Activated CD8-positive, alpha-beta memory T cell treated with anti-CD3 and anti-CD28 coated beads for 1 hour (primary cell): ENCODE results near the gene DHRS7B.
"Not testable (repeated sequence)": the region's sequence is repeated elsewhere in the genome, so short reads cannot be mapped to it uniquely, and the experiment has no call there.

ENCODE experiments used
- DNase-seq, 2 donors: peaks; one replicate each; pipeline ENCODE4 v3.0.0-alpha.2; 2020; ENCODE audit warnings: low read depth in 1 of 2; ENCODE audit errors: extremely low read depth in 1 of 2

Gene DHRS7B

DNA sequence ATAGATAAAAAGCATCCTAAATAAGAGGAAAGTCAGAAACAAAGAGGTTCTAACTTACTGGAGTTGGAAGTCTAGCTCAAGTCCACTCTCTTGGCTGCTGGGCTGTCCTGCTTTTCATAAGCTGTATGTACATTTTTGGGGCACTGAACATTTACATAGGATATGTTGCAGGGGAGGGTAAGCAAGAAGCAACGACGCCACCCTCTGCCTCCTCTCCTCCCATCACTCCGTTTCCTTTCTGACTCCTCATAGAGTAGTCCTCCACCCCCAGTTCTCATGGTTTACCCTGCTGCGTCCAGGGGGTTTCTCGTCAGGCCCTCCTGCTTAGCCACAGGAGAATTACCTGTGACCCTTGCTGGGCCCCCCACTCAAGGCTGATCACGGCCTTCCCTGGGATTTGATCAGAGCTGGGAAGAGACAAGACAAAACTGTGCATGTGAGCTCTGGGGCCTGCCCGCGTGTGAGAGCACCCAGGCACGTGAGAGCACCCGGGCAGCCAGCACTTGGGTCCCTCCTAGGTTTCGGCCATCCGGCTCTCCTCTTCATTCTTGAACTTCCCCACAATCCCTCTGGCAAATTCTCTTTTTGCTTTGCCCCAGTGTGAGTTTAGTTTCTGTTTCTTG lies 50.1 kb downstream of the DHRS7B start:
- no peak for DNase-seq

DNA sequence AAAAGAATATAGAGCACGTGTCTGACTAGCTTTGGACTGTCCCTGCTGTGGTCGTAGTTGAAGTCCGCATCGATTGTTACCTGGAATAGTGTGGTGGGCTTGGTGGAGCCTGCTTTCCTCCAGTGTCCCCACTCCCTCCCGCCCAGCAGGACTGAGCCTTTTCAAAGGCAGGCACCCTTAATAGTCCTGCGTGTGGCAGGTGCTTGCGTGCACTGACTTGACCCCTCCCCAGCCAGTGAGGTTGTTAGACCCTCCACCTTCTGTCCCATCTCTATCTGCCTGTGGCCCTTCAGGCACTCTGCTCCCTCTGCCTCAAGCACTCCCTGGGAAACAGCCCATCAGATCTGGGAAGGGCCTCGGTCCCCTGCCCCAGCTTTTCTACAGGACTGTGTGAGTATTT lies 50.6 kb downstream of the DHRS7B start:
- no peak for DNase-seq

DNA sequence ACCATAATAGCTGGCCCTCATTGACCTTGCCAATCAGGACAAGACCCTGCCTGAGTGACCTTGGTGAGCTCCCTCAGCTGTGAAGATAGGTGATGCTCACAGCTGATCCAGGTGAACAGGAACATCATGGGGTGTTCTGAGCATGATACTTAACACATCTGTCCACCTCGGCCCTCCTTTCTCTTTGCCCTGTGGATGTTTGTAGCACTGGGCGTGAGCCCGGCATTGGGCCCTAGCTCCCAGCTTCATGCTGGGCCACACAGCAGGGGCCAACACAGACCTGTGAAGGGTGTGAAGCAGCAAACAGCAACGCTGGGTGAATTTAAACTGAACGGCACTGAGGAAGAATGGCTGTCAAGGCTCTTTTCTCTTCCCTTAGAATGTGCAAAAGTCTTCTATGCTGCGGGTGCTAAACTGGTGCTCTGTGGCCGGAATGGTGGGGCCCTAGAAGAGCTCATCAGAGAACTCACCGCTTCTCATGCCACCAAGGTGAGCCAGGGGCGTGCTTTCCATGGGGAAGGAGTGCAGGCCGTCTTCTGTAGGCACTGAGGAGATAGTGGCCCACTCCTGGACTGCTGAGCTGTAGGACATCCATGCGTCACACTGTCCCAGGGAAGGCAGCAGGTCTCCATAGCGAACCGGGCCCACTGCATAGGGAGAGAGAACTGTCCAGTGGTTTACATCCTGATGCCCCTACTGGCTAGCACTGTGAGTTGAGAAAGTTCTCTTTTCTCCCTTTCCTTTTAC lies 51.3 kb downstream of the DHRS7B start:
- DNase-seq = no peak

DNA sequence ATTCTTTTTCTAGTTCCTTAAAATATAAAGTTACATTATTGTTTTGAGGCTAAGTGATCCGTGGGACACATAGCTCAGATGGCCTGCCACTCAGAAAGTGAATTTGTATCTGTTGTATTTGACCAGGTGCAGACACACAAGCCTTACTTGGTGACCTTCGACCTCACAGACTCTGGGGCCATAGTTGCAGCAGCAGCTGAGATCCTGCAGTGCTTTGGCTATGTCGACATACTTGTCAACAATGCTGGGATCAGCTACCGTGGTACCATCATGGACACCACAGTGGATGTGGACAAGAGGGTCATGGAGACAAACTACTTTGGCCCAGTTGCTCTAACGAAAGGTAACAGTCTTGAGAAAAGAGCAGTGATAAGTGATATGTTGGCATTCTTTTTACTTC lies 56.7 kb downstream of the DHRS7B start:
- no peak for DNase-seq

DNA sequence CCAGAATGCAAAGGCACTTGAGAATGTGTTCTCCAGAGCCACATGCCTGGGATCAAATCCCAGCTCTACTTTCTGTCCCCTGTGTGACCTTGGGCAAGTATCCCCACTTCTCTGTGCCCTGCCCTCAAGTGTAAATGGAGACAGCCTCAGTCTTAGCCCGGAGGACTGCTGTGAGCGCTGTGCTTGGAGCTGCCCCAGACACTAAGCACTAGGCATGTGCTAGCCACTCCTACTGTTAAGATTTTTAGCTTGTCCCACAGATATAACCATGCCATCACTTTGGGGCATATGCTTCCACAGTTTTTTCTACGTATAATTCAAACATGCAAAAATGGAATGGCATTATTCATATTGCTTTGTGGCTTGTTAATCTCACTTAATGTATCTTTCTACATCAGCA lies 57.8 kb downstream of the DHRS7B start:
- no peak for DNase-seq

DNA sequence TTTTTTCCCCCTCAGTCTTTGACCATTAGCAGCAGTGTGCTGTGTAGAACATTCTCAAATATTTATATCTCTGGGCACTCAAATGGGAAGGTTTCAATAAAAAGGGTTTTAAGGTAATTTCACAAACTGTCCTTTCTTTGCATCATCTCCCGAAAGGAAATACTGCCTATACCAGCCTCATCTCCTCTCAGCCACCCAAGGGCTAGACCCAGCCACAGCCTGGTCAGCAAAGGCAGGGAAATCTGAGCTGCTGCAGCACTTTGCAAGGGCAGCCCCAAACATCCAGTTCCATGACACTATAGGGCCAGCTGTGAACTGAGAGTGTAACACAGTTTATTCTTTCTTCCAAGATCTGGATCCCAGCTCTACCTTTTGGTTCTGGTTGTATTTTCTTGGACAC lies 58.3 kb downstream of the DHRS7B start:
- DNase-seq = no peak

DNA sequence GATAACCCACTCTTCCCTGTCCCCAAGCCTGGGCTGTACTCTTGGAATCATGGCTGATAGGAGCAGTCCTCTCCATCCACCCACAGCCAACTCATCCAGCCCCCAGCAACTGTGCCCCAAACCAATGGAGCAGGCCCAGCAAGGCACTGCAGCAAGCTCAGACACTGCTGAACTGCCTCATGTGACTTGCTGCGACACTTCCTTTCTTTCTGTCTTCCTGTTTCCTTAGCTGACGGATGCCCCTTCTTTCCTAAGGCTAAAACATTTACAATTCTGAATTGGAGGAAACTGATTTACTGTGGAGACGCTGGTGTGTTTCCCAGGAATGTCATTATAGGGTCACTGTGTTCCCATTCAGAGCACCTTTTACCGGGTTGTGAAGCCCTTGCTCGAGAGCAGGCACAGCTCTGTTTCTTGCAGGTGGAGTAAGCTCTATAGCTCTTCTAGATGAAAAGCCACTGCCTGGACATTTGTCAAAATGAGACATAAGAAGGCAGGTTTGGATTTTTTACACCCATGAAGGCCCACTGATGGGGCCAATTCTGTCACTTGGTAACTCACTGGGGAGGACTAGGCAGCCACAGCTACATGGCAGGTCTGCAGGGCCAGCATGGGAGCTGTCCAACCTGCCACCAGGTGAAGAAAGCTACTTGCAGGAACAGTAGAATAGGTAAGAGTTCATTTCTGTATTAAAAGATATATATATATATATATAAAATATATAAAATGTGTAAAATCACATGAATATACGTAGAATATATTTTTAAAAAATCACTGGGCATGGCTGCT lies 59.8 kb downstream of the DHRS7B start:
- DNase-seq = no peak

DNA sequence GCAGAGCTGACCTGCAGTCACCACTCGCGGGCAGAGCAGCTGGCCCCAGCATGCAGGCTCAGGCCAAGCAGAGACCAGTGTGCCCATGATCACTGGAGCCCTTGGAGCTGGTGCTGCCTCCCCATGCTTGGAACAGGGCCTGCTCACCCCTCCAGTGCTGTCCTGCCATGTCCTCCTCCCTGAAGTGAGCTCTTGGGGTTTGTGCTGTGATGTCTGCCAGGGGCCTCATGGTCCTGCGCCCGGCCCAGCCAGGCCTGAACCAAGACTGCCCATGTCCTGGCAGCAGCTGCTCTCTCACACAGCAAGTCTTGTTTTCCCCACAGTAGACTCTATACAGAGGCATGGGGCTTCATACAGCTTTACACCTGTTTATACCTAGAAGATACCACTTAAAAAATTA lies 62.6 kb downstream of the DHRS7B start:
- no peak for DNase-seq

DNA sequence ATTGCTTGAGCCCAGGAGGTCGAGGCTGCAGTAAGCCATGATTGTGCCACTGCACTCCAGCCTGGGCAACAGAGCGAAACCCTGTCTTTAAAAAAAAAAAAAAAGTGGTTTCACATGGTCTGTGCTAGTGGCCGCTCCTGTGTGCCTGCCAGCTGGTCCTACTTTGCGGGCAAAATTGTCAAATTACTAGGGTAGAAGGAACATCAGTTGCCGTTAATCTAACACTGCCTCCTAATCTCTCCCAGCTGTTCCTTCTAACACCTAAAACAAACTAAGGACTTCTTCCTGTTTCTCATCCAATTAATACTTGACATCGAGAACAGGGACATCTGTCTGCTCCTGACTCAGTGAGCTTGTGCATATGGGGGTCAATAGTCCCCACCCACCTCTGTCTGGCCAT lies 63.3 kb downstream of the DHRS7B start:
- no peak for DNase-seq

DNA sequence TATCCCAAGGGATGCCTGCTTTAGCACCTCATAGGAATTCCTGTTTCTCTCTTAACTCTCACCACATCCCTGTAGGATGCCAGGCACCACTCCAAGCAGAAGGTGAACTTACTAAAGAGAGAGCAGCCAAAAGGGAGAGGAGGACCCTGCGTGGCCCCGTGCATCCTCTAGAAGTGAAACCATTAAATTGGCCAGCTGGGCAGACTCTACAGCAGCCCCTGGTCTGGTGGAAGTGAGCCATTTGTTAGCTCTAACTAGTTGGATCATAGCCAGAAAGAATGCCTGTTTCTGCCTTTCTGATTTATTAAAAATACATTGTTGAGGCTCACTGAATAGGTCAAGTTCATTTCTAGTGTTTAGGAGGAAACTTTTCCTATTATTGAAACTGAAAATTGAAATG lies 64.9 kb downstream of the DHRS7B start:
- no peak for DNase-seq

DNA sequence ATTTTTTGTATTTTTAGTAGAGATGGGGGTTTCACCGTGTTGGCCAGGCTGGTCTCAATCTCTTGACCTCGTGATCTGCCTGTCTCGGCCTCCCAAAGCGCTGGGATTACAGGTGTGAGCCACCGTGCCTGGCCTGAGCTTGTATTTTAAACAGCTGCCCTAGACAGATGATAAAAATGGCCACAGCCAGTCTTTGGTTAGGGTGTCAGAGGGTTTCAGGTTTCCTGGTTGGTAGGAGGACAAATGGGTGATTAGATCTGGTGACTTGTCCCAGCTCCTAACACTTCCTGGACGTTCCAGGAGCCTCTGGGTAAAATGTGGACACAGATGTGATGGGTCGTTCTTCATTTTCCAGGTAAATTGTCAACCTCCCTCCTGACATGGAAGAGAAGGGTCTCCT lies 65.7 kb downstream of the DHRS7B start:
- not testable (repeated sequence) for DNase-seq

DNA sequence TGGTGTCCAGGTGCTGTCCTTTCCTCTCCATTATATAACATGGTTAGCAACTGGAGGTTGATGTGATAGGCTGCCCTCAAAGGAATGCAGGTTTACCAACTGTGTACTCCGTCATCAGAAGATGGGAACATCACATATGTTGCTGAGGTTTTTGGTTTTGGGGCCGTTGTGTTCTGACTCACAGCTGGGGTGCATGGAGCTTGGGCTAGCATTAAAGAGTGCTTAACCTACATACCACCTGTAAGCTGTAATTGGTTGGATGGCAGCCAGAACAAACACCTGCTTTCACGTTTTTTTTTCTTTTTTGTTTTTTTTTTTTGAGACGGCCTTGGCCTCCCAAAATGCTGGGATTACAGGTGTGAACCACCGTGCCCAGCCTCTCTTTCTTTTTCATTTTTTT lies 66.3 kb downstream of the DHRS7B start:
- DNase-seq = no peak

DNA sequence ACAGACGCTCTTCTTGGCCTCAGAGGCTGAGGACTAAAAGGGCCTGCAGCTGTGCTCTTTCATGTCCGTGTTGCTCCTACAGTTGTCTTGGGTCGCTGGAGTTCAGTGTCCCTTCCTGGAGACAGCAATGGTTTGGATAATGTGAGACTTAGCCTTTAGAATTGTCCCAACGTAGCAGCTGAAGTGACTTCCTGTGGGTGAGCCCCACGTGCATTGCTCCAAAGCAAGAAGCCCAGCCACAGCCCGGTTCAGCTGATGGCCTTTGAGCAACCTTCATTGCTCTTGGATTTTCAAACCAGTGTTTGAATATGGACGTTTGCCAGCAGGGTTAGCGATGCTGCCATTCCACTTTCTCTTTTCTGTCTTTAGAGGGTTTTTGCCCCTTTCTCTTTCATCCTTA lies 67.5 kb downstream of the DHRS7B start:
- DNase-seq = no peak

DNA sequence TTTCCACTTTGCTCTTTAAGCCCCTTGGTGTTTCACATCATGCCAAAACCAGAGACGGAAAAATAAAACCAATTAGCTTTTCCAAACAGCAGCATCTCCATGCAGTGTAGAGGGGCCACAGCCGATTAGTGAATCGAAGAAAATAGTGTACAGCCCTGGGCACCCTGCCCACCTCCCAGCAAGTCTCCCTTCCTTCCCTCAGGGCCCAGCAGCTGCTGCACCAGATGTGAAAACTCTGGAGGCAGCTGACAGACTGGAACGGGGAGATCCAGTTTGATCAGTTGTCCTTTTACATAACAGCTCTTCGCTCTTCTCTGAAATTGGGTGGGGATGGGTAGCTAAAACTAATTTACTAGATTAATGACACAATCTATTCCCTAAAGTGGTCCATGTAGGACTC lies 67.9 kb downstream of the DHRS7B start:
- no peak for DNase-seq

DNA sequence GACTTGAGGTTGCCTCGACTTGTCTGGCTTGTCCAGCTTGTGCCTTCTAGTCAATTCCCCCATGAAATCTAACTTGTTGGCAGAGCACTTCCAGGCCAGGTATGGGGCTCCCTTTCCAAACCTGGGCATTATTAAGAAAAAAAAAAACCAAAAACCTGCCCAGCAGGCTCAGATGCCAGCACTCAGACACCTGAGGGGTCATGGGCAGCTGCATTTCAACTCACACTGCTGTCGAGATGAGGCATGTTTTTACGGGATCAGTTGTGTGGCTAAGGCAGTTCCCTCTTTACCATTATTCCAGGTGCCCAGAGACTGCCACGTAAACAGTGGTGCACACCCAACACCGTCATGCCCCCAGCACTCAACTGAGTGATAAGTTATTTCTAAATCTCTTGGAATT lies 69.4 kb downstream of the DHRS7B start:
- DNase-seq = no peak

DNA sequence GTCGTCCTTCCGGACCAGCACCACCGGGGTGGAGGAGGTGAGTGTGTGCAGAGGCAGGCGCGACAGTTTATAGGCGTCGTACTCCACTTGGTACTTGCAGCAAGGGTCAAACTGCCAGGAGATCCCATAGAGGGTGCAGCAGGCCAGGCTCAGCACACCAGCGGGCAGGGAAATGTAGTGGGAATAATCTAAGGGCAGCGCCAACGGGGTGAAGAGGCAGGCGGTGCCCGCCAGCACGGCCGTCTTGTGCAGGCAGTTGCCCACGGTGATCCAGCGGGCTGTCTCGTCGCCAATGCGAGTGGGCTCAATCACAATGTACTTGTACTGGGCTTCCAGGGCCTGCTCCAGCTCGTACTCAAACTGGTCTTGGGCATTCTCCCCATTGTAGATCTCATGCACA lies 71.6 kb downstream of the DHRS7B start:
- DNase-seq = no peak

DNA sequence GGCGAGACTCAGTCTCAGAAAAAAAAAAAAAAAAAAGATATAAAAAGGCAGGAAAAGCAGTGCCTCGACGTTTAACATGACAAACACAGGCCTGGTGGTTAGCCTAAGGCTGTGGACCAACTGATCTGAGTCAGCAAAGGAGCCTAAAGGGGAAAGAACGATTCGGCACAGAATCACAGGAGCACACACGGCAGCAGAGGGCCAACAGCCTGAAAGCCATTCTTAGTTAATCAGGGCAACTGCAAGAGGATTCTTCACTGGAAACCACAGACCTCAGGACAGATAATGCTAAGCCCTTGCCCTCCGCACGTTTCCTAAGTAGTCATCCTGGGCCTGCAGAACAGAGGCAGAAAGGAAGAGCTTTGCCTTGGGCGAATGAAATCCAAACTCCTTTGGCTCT lies 72.5 kb downstream of the DHRS7B start:
- DNase-seq = no peak

DNA sequence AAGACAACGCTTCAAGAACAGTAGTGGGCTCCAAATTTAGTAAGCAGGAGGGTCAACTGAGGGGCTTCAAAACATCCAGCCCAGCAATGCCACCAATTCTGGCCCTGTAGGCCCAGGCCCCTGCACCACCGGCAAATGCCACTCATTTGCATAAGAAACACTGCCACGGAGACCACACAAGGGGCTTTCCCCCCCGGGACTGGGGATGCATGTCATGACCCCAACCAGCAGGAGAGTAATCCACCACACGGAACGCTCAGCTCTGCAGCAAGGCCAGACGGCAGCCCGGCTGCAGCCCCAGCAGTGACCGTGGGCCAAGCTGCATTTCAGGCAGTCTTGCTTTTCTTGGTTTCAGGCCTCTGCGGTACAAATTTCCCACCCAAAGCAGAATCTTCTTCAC lies 73.1 kb downstream of the DHRS7B start:
- no peak for DNase-seq

DNA sequence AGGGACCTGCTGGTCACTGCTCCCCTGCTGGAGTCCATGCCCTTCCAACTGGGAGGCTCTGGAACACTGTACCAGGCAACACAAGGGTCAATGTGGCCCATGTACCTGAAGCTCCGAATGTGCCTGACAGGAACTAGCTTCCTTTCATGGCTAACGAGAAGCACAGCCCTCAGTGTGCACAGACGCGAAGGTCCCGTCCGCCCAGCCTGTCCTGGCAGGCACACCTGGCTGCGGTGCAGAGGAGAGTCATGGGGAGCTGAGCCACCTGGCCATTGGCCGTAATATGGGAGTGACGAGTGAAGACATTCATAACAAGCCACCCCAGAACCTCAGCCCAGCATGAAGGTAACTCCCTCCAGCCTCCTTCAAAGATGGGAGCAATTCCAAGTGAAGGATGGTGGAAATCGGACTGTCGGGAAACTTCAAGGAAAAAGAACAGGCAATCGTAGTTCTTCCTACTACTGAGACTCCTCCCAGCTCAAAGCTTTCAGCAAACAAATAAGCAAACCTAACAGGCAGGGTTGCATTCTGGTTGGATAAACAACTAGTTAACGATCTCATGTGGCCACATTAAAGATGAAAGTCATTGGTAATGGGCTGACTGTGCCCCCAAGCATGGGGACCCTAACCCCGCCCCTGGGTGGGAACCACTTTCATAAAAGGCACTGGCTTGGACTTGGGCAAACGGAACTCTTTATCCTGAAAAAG lies 74.0 kb downstream of the DHRS7B start:
- DNase-seq = no peak

DNA sequence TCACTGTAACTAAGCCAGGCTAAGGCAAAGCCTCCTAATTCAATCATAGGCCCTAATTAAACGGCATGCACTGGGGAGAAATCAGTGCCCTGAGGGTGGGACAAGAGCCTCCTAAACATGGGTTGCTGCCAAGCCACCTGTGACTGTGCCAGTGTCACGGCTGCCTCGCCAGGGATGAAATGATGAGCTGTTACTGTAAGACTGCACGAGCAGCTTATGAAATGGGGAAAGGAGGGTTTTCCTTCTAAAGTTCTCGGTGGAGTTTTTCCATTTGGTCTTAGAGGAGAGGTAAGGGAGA lies 74.5 kb downstream of the DHRS7B start:
- no peak for DNase-seq

DNA sequence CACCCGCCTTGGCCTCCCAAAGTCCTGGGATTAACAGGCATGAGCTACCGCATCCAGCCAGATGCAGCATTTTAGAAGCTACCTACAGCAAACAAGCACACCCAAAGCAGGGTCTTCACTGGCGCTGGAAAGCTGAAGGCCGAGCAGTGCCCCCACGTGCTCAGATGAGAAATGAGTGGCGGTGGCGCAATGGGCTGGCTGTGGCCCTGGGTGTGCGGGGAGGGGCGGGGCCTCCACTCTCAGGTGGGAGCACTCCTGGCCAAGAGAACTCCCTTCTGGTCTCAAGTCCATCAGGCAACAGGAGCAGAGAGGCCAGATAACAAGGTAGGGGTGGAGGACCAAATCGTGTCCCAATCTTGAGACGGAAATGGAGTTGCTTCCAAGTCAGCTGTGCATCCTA lies 75.1 kb downstream of the DHRS7B start:
- DNase-seq = no peak

DNA sequence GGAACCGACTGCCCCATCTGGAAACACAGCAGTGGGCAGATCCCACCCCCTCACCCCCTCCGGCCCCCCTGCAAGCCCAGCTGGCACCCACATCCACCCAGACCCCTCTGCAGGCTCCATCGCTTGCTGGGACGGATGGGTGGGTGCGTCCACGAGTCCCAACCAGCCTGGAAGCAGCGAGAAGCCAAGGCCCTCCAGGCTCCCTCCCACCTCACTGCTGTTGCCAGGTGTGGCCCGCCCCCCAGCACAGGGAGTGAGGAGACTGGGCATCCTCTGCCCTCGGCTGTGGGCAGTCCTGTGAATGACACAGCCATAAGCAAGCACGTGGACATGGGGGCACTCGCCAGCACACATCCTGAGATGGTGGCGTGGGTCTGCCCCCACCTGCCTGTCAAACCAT lies 75.7 kb downstream of the DHRS7B start:
- no peak for DNase-seq
